WTC11 (cell line): ENCODE measurements around the gene TBC1D14.

Experiments used
- CTCF ChIP-seq: fragments of 200-600 bp; IDR thresholded peaks from 2 replicates; pipeline ENCODE4 v1.8.0; 2022; ENCODE audit warnings: antibody characterized with exemption
- FOXJ3 ChIP-seq: sonication (generic); formaldehyde crosslinking; IDR thresholded peaks from 2 replicates; pipeline ENCODE4 v1.9.0; 2021; ENCODE audit warnings: missing genetic modification reagents, mild to moderate bottlenecking, borderline replicate concordance
- MAX ChIP-seq: sonication (generic); formaldehyde crosslinking; IDR thresholded peaks from 2 replicates; pipeline ENCODE4 v1.8.0; 2022; ENCODE audit warnings: mild to moderate bottlenecking, missing genetic modification reagents
- NFYB ChIP-seq: sonication (generic); formaldehyde crosslinking; conservative IDR thresholded peaks from 2 replicates; pipeline ENCODE4 v1.8.0; 2022; ENCODE audit warnings: low read depth, missing genetic modification reagents
- NR2C2 ChIP-seq: sonication (generic); formaldehyde crosslinking; IDR thresholded peaks from 2 replicates; pipeline ENCODE4 v1.8.0; 2022; ENCODE audit warnings: mild to moderate bottlenecking, missing genetic modification reagents
- TEAD4 ChIP-seq: sonication (generic); formaldehyde crosslinking; IDR thresholded peaks from 2 replicates; pipeline ENCODE4 v1.8.0; 2022; ENCODE audit warnings: mild to moderate bottlenecking, missing genetic modification reagents

- no peak for TF ChIP-seq NFYB (CRISPR knock-in tag)
- no peak for TF ChIP-seq CTCF
- no peak for TF ChIP-seq FOXJ3
- no peak for TF ChIP-seq NR2C2
- TF ChIP-seq TEAD4 (CRISPR knock-in tag) = no peak
- TF ChIP-seq MAX (CRISPR knock-in tag) = no peak
Measured at GRCh38 chr4:6984612-6985425, 75.2 kb downstream of the TBC1D14 start.
